HL-60/S4 treated with phorbol 12-myristate 13-acetate at 8.2 ng/mL for 4 days and 3 days (cell line): ENCODE results near the gene RACGAP1.

Experiments
- in situ Hi-C: fragments of 300-500 bp; cut with MboI; formaldehyde crosslinking; loops from 2 replicates; pipeline ENCODE4 v1.15.0; 2022; ENCODE audit warnings: low sequenced_read_pairs

The RACGAP1 gene, protein sequence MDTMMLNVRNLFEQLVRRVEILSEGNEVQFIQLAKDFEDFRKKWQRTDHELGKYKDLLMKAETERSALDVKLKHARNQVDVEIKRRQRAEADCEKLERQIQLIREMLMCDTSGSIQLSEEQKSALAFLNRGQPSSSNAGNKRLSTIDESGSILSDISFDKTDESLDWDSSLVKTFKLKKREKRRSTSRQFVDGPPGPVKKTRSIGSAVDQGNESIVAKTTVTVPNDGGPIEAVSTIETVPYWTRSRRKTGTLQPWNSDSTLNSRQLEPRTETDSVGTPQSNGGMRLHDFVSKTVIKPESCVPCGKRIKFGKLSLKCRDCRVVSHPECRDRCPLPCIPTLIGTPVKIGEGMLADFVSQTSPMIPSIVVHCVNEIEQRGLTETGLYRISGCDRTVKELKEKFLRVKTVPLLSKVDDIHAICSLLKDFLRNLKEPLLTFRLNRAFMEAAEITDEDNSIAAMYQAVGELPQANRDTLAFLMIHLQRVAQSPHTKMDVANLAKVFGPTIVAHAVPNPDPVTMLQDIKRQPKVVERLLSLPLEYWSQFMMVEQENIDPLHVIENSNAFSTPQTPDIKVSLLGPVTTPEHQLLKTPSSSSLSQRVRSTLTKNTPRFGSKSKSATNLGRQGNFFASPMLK

DNA sequence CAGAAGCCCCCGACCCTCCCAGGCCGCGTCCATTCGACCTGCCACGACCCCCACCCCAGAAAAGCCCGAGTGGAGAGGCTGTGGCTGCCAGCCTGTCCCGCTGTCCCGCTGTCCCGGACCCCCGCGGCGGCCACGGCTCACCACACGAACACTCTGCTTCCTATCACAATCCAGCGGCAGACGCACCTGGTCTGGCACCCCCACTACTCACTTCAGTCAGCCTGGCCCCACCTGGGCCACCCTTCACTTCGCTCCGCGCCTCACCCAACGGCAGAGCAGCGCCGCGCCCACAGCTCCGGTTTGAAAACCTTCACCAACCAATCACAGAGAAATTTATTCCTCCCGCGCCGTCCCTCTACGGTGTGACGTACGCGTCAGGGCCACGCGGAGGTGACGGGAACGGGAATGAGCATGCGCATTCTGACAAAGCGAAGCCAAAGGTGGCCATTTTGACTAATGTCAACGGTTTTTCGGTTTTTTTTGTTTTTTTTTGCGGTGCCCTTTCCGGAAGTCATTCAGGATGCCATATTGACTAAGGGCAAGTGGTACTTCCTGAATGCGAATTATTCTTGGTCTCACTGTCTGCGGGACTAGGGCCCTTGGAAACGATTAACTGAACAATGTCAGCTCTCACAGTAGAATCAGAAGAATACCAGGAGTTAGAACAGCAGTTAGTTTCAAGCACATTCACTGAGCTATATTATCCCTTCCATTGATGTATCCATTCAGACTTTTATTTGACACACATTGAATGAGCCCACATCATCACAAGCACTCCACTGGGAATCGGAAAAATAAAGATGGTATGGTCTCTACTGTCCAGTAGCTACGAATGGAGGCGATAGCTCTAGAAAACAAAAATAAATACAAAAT lies at the start of gene RACGAP1:
Gene RACGAP1 (minus strand): TSS at position 308 of the 873 bp plus-strand sequence. CDS start 8,779 bp downstream, outside the sequence.
- in situ Hi-C loops: no loop called here

DNA sequence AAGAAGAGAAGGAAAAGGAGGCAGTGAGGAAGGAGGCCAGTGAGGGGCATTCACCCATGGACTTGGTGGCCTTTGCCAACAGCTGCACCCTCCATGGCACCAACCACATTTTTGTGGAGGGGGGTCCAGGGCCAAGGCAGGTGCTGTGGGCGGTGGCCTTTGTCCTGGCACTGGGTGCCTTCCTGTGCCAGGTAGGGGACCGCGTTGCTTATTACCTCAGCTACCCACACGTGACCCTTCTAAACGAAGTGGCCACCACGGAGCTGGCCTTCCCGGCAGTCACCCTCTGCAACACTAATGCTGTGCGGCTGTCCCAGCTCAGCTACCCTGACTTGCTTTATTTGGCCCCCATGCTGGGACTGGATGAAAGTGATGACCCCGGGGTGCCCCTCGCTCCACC lies 48.4 kb upstream of the RACGAP1 start:
- in situ Hi-C loops: no loop called here

DNA sequence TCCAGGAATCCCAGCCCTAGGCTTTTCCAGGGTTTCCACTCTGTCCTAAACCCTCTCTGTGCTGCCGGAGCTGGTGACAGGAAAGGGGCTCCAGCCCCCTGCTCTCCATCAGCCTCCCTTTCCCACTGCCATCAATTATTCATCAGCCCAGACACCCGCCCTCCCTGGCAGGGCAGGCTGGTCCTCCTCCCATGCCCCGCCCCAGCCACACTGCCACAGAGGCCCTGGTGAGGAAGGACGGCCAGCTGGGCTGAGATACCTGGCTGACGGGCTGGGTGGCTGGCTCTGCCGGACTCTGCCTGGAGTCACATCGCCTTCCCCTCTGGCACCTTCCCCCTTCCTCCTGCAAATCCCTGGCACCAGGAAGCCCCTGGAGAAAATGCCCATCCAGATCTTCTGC lies 47.9 kb upstream of the RACGAP1 start:
- in situ Hi-C loops: no loop called here

DNA sequence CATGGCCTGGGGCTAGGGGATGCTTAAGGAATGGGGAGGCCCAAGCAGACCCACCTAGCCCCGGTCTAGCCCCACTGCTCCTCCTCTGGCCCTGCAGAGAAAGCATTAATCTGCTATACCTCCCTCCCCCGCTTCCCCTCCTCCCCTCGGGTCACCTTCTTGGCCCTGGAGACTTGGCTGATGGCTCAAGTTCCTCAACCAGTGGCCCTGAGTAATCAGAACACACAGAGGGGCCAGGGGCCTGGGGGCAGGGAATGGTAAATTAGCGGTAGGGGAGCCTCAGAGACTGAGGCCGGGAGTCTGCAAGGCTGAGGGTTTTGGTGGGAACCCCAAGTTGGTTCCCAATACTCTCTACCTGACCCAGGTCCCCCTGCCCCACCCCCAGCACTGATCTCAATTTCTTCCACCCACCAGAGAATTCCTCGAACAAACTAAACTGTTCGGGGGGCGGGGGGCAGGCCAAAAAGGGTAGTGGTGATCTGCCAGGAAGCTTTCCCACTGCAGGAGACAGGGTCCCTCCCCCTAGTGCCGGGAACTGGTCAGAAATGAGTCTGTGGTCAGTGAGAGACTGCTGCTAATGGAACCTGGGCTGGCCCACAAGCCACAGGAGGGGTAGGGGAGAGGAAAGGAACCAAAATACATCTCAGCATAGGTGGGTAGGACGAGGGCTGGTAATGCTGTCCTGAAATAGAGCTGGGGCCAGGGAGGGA lies 47.1 kb upstream of the RACGAP1 start:
- in situ Hi-C loops: no loop called here

DNA sequence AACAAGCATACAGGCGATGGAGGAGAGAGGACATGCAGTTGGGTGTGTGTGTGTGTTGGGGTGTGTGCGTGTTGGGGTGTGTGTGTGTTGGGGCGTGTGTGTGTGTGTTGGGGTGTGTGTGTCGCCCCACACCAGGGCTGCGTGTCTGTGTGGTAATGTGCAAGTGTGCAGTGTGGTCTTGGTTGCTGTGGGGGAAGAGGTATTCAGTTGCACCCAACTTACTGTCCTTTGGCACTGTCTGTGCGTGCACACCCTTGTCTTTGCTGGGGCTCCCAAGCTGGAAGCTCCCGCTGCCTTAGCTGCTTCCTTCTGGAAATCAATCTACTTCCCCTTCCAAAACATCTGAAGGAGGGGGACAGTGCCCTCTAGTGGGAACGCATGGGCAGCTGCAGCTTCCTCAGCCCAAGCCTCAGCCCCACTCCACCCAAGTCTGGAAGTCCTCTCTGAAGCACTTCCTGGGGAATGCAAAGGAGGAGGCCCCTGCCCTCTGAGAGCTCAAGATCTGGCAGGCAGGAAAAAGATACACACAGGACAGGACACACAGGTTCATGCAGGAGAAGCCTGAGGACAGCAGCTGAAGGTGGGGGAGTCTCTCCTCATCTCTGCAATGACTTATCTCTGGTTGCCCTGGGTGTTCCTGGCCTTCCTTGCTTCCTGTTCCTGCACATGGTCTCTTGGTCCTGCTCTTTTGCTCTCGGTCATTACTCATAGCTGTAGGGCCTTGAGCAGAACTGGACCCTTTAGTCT lies 45.2 kb upstream of the RACGAP1 start:
- in situ Hi-C loops: no loop called here

DNA sequence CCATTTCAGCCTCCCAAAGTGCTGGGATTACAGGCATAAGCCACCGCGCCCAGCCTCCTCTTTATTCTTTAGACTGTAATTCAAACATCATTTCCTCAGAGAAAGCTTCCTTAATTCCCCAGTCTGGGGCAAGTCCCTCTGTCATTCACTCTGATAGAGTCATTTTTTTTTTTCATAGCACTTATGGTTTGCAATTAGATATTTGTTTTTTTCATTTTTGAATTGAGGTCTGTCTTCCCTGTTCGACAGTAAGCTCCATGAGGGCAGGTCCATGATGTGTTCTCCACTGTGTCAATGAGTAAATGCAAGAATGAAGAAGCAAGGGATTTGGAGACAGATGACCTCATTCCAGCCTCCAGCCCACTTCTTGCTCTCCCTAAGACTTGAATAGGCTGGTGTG lies 44.2 kb upstream of the RACGAP1 start:
- in situ Hi-C loops: no loop called here

DNA sequence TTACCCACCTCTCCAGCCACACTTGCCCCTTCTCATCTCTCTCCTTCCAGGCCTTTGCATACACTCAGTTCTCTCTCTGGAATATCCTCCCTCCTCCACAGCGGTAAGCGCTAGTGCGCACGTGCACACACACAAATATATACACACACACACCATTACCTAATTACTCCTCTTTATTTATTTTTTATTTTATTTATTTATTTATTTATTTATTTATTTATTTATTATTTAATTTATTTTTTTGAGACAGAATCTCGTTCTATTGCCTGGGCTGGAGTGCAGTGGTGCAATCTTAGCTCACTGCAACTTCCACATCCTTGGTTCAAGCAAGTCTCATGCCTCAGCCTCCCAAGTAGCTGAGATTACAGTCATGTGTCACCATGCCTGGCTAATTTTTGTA lies 43.8 kb upstream of the RACGAP1 start:
- in situ Hi-C loops: no loop called here

DNA sequence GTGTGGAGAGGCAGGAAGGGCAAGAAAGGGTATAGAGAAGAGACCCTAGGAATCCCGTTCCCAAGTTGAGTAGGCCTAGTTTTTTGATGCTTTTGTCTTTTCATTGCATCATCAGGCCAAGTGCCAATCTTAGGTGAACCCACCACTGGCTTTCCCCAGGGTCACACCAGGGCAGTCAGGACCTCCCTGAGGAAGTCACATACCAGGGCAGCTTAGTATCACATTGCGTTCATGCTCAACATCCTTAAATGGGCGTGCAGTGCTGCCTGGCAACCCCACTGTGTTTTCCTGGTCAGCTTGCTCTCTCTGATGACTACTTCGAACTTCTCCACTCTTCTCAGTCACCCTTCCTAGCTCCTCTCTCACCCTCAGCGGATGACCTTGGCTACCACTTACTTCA lies 41.1 kb upstream of the RACGAP1 start:
- in situ Hi-C loops: no loop called here

DNA sequence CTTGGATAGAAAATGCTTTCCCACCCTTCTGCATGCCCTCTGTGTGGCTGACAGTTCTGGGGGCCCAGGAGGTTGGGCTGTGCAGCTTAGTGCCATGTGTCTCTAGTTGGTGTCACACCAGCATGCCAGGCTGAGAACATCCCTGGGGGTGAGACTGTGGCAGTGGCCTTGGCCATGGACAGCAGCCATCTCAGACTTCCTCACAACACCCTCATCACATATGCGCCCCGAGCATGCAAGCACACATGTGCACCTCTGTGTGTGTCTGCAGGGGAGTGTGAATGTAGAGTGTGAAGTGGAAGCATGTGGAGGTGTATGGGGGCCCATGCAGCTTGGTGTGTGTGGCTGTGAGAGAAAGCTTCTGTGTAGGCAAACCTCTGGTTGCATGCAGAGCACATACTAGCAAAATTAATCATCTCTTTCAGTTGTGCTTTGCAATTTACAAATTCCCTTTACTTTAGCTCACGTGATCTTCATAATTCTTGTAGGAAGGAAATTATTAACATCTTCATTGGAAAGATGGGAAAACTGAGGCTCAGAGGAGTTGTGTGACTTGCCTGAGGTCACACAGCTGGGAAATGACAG lies 40.5 kb upstream of the RACGAP1 start:
- in situ Hi-C loops: no loop called here

DNA sequence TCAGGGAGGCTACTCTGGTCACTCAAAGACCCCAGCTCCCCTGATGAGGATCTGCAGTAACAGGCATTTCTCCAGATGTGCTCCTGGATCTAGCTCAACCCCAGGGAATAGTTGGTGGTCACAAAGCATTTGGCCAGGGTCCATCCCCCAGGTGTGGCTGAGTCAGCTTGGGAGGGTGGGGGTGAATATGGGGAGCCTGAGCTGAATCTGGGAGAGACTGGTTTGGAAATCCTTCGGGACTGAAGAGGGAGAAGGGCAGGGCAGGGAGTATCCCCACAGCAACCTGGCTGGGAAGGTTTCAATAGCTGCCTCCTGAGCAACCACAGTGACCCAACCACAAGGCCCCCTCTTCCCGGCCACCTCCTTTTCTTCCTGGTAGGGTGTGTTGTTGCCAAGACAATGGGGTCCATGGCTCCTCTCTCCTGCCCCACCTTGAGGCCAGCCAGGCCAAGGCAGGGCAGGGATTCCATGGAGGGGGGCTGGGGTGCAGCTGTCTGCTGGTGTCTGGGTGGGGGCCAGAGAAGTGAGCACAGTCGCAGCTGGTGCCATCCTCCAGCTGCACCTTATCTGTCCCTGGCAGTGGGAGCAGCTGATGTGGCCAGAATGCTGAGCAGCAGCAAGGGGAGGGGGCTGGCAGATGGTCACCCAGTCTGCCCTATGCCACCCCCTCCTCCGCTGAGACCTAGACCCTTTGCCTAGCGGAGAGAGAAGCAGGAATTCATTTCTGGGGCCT lies 37.6 kb upstream of the RACGAP1 start:
- in situ Hi-C loops: no loop called here

DNA sequence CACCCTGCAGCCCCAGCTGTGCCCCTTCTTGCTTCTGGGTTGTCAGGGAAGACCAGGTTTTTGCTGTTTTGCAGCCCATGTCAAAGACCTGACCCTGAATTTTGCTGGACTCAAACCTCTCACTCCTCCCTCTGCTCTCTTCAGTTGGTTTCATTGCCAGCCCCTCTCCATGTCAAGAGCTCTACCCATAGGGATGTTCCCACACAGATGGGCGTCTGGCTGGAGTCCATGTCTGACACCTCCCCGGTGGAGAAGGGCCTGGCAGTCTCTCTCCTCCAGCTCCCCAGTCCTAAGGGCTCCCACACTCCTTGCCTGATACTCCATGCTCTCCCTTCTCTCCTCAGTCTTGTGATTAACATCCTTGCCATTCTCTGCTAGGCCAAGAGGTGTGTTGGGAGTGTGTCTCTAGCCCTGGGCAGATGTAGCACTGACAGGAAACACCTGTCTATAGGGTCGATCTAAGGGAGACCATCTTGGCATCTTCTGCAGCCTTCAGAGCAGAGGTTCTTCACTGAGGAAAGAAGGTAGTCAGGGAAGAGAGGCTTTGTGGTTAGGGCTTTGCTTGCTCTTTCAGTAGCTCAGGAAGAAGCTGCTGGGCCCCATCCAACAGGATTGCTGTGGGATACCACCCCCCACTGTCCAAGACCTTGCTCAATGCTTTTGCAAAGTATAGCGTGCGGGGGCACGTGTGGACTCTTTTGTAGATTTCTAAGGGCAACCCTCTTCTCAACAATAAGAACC lies 36.8 kb upstream of the RACGAP1 start:
- in situ Hi-C loops: no loop called here

DNA sequence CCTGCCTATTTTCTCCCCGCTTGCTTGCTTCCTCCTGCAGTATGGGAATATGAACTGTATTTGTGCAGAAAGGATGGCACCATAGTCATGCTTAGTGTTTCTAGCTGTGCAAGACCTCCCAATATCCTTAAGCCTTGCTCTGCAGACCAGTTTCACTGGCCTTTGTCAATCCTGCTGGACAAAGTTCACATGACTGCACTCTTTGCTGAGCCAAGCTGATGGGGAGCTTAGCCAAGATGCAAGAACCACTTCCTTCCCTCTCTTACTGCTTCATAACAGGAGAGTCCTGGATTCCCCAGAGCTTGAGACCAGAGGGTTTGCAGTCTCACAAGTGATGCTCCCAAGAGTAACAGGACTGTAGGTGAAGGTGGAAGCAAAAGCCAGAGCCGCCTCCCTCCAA lies 35.9 kb upstream of the RACGAP1 start:
- in situ Hi-C loops: no loop called here

DNA sequence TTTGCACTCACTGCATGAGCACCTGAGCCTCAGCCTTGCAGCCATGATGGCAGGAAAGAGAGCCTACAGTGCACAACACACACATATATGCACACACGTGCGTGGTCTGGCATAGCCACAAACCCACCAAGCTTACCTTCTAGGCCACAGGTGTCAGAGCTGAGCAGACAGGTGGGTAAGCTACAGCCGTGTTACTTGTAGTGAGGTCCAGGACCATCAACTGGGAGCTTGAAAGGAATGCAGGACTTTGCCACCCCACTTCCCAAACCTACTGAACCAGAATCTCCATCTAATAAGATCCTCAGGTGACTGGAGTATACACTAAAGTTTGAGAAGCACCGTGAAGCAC lies 34.8 kb upstream of the RACGAP1 start:
- in situ Hi-C loops: no loop called here

DNA sequence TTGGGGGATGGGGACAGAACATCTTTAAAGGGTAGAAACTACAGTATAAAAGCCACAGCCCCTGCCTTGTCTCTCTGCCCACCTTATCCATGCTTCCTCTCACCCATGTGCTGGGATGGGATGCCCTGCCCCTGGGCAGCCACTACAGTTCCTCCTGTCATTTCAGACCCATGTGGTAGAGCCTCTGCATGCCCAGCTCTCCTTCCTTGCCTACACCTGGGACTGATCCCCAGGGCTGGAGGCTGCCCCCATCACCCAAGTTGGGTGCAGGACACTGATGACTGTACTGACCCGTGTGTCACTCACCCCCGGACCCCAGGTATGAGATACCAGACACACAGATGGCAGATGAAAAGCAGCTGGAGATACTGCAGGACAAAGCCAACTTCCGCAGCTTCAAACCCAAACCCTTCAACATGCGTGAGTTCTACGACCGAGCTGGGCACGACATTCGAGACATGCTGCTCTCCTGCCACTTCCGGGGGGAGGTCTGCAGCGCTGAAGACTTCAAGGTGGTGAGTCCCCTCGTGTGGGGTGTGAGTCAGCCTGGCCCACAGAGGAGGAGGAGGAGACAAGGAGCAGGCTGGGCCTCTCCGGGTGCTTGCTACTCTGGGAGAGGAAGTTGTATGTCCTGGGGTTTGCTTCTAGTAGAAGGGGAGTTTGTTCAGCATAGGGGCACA lies 34.3 kb upstream of the RACGAP1 start:
- in situ Hi-C loops: loop anchor here (10.0 kb wide), 1 partner anchor 85 kb away; the partner anchor contains the start of gene AQP6

DNA sequence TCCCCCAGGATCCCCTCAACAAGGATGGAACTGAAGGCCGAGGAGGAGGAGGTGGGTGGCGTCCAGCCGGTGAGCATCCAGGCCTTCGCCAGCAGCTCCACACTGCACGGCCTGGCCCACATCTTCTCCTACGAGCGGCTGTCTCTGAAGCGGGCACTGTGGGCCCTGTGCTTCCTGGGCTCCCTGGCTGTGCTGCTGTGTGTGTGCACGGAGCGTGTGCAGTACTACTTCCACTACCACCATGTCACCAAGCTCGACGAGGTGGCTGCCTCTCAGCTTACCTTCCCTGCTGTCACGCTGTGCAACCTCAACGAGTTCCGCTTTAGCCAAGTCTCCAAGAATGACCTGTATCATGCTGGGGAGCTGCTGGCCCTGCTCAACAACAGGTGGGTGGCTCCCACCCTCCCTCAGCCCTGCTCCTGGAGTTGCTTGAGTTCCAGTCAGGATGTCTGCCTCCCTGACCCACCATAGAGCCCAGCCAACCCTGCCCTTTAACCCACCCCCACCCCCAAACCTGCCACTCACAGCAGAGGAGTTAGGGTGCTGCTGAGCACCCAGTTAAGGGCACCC lies 33.5 kb upstream of the RACGAP1 start:
- in situ Hi-C loops: loop anchor here (10.0 kb wide), 1 partner anchor 84 kb away; the partner anchor contains the start of gene AQP6

DNA sequence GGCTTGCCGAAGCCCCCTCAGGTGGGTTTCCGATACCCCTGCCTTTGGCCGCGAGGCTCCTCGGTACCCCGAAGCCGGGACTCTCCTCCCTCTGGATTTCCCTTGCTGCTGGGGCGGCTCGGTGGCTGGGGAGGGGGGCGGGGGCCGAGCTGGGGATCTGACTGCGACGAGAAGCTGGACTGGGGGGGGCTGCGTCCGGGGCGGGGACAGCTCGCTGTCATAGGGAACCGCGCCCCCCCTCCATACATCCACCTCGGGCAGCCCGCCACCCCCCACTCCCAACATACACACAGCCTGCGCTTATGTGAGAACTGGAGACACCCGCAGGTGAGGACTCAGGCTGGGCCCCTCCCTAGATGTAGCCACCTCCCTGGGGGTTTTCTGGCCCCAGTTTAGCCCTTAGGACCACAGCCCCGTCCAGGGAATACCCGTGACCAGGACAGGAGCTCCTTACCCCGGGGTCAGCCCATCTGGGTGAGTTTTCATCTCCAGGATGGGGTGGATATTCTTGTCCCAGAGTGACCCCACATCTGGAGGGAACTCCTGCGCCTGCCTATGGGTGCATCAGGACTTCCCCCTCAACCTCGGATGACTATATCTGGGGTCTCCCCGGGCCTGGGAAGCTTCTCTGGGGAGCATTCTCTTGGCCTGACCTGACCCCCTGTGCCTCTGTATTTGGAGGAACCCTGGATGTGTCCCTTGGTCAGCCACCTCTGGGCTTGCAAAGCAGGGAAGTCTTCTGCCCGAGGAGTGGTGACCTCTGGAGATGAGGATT lies 32.8 kb upstream of the RACGAP1 start:
- in situ Hi-C loops: loop anchor here (10.0 kb wide), 1 partner anchor 83 kb away; the partner anchor contains the start of gene AQP6
